Right cardiac atrium (tissue), 5 donors: ENCODE measurements around the gene CSF1R. TPM values are rescaled to one million over a fixed set of nuclear protein-coding genes. Genes with fewer than 3 reads are reported as not detected.
A peak's percentile ranks its signal among the peaks of the same experiment; 100 is the strongest.

ENCODE experiments used
- ATAC-seq, 2 donors: fragments of 200-7000 bp; cut with Tn5 transposase; one replicate each; pipeline versions ENCODE4 v1.8.0 to v1.9.1; 2020; ENCODE audit warnings: moderate library complexity in 2 of 2, mild to moderate bottlenecking in 1 of 2
- DNase-seq, 3 donors: peaks; one replicate each; pipeline ENCODE4 v3.0.0-alpha.2; 2020
- H3K27ac ChIP-seq: one replicate; pipeline ENCODE4 v1.5.1; 2013; ENCODE audit warnings: mild to moderate bottlenecking, low read length, control low read depth, moderate library complexity
- H3K27me3 ChIP-seq: one replicate; pipeline ENCODE4 v1.6.1; 2013; ENCODE audit not compliant: control insufficient read depth, insufficient read depth
- H3K4me1 ChIP-seq: one replicate; pipeline ENCODE4 v1.6.1; 2013; ENCODE audit warnings: low read length; ENCODE audit not compliant: control insufficient read depth, insufficient read depth
- H3K4me3 ChIP-seq: one replicate; pipeline ENCODE4 v1.5.1; 2013; ENCODE audit warnings: low read length, control low read depth
- H3K9me3 ChIP-seq: one replicate; pipeline ENCODE4 v1.6.1; 2013; ENCODE audit warnings: low read length; ENCODE audit not compliant: control insufficient read depth
- WGBS: extraction: QIAGEN DNeasy Blood & Tissue Kit; methylation state at CpG from one replicate; pipeline ENCODE4 v1.1.7; 2013; 5-methylcytosine and 5-hydroxymethylcytosine counted together
- intact Hi-C, 4 donors: fragments of 100-400 bp; cut with DNase I; formaldehyde crosslinking; loops; one replicate each; pipeline versions ENCODE4 v1.11.0 to v1.14.0; 2022 to 2023
- polyA plus RNA-seq: library from polyadenylated mRNA; stranded (reverse); fragments of 200-250 nt; gene quantifications from one replicate; pipeline ENCODE4 v1.2.3, GENCODE V29; 2013
- total RNA-seq, 4 donors: library from RNA; stranded (reverse); fragmentation: NEBNext Ultra II Directional; extraction: Animal tissue kit (Norgen Biotek cat#: 25700); gene quantifications; one replicate each; pipeline ENCODE4 v1.2.1, GENCODE V29; 2021
- donor health status: healthy with polysubstance abuse.
- donor health status: DM: no; HTN: yes; CAD: no.
- donor health status: DM: no; HTN: no; CAD: no.
- donor health status: DM: no; HTN: yes; CAD: no; lungs with severe emphysema.
- donor health status: DM: yes; HTN: yes; CAD: no.

CSF1R gene
- total and polyA plus RNA-seq, 5 donors: 4.5 to 31.6 (median 24.0) TPM

DNA sequence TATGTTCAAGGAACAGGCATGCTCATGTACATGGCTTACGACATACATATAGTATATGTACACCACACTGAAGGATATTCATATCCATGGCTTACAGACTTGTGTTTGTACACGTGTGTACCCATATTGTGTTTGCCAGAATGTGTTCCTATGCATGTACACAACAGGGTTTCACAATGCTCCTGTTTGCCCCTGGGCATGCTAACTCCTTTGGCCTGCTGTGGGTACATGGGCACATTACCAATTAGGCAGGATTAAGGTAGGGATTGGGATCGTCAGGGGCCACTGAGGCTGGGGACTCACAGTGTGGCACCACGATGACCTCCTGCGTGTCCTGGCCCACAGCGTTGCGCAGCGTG lies 43.1 kb upstream of the CSF1R start:
- H3K27ac ChIP-seq: no peak overlapping the region

DNA sequence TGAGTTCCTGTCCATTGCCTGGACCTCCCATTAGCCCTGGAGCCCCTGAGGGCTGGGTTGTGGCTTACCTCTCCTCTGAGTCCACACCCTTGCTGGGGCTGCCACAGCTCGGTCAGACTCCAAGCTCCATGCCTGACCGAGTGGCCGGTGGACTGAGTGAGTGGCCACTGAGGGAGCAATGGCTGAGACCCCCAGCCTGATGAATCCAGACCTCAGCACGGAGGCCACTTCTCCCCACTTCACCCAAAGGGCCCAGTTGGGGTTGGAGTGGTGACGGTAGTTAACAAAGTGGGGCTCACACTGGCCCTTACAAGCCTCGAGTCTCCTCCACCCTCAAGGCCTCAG lies 40.5 kb upstream of the CSF1R start:
- DNase-seq: peak in 2 of 3 donors; percentile 28 to 32
- Histone ChIP-seq H3K27ac (no peak overlapping the region), H3K27me3 (no peaks in the 10 kb centered on the region), H3K4me1 (no peaks in the 10 kb centered on the region), H3K4me3 (no peak overlapping the region), H3K9me3 (no peaks in the 10 kb centered on the region)
- WGBS: 78% methylated on average over 6 of the region's 6 CpGs
- intact Hi-C loops: loop anchor here in 1 of 4 donors (10.0 kb wide), 1 partner anchor 228 kb away; the partner anchor contains the start of gene TCOF1
- ATAC-seq: no peak

More for the DNA sequence above, 43.1 kb upstream of the CSF1R start:
- DNase-seq (no peak), ATAC-seq (no peak)
- WGBS: 53% methylated on average over 8 of the region's 8 CpGs
- intact Hi-C loops: loop anchor here in 1 of 4 donors (10.0 kb wide), 1 partner anchor 225 kb away; the partner anchor contains the start of gene TCOF1
- Histone ChIP-seq H3K4me3 (no peak overlapping the region), H3K4me1 (no peaks in the 10 kb centered on the region), H3K27me3 (no peaks in the 10 kb centered on the region), H3K9me3 (no peaks in the 10 kb centered on the region)

DNA sequence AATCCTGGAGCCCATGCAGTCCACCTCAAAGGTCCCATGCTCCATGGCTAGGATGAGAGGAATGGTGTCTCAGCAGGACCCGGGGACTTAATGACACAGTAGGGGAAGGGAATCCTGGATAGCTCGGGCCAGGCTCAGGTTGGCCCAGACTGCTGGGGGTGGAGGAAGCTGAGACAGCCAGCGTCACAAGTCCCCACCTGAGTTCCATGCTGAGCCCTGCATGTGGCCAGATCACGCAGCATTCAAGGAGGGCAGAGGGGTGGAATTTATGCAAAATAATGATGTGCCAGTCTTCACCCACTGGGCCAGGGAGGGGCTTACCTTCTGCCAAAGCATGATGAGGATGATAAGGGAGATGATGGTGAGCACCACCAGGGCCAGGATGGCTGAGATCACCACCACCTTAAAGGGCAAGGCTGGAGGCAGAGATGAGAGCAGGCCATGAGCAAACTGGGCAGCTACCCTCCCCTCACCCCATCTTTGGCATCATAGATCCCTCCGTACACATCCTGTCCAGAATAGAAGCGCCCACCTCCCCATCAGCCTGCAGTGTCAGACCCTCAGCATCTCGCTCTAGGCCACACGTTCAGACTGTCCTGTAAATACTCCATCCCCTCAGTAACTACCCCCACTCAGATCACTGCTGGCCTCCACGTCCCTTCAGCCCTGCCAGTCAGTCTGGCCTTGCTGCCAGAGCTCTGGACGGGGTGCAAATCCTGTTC lies 40.0 kb upstream of the CSF1R start:
- Histone ChIP-seq H3K4me1 (no peaks in the 10 kb centered on the region), H3K9me3 (no peaks in the 10 kb centered on the region), H3K27me3 (no peaks in the 10 kb centered on the region), H3K4me3 (no peak overlapping the region), H3K27ac (no peak overlapping the region)
- peak in 2 of 3 donors; percentile 23 for DNase-seq
- 83% methylated on average over 10 of the region's 10 CpGs for WGBS
- ATAC-seq: no peak
- intact Hi-C loops: loop anchor here in 1 of 4 donors (10.0 kb wide), 1 partner anchor 228 kb away; the partner anchor contains the start of gene TCOF1

GRCh38 chr5:150125334-150125733 lies 39.0 kb upstream of the CSF1R start:
- ATAC-seq (no peak), DNase-seq (peak in 1 of 3 donors; percentile 12)
- H3K4me3 ChIP-seq: no peak overlapping the region
- no peaks in the 10 kb centered on the region for H3K9me3 ChIP-seq
- WGBS: 93% methylated on average over 10 of the region's 10 CpGs
- H3K4me1 ChIP-seq: no peaks in the 10 kb centered on the region
- no peak overlapping the region for H3K27ac ChIP-seq
- intact Hi-C loops: loop anchor here in 1 of 4 donors (10.0 kb wide), 1 partner anchor 229 kb away; the partner anchor contains the start of gene TCOF1
- no peaks in the 10 kb centered on the region for H3K27me3 ChIP-seq

- no peak overlapping the region for H3K27ac ChIP-seq
- no peaks in the 10 kb centered on the region for H3K9me3 ChIP-seq
- intact Hi-C loops: loop anchor here in 1 of 4 donors (10.0 kb wide), 1 partner anchor 230 kb away; the partner anchor contains the start of gene TCOF1
- DNase-seq: peak in 1 of 3 donors; percentile 20
- WGBS: 85% methylated on average over 8 of the region's 8 CpGs
- no peaks in the 10 kb centered on the region for H3K27me3 ChIP-seq
- no peaks in the 10 kb centered on the region for H3K4me1 ChIP-seq
- ATAC-seq: no peak
- no peak overlapping the region for H3K4me3 ChIP-seq
These were observed 38.2 kb upstream of the CSF1R start for GRCh38 chr5:150124596-150124995.

GRCh38 chr5:150124111-150124557 lies 37.8 kb upstream of the CSF1R start:
- 85% methylated on average over 11 of the region's 11 CpGs for WGBS
- DNase-seq: peak in 2 of 3 donors; percentile 55 to 62
- Histone ChIP-seq H3K4me3 (no peak overlapping the region), H3K4me1 (no peaks in the 10 kb centered on the region), H3K9me3 (no peaks in the 10 kb centered on the region), H3K27me3 (no peaks in the 10 kb centered on the region), H3K27ac (no peak overlapping the region)
- intact Hi-C loops: loop anchor here in 1 of 4 donors (10.0 kb wide), 1 partner anchor 231 kb away; the partner anchor contains the start of gene TCOF1
- ATAC-seq: peak in 1 of 2 donors; percentile 4

DNA sequence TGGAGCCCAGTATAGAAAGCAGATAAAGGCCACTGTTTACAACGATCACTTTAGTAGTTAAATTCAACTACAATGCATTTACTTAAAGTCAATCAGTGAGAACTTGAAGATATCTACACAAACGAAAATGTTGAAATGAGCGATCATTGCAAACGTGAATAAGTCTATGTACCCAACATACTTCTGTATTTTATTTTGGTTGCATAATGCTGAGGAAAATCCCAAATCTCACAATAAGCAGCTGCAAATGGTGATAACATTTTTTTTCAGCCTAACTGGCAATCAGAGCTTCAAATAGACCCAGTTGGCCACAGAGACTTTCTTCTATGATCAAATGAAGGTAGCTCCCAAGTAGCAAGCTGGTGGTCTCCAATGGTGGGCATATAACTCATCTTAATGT lies 37.2 kb upstream of the CSF1R start:
- H3K4me3 ChIP-seq: no peak overlapping the region
- no peaks in the 10 kb centered on the region for H3K9me3 ChIP-seq
- H3K4me1 ChIP-seq: no peaks in the 10 kb centered on the region
- intact Hi-C loops: loop anchor here in 1 of 4 donors (10.0 kb wide), 1 partner anchor 231 kb away; the partner anchor contains the start of gene TCOF1
- no peak overlapping the region for H3K27ac ChIP-seq
- DNase-seq: no peak
- ATAC-seq: no peak
- WGBS: 56% methylated on average over 4 of the region's 4 CpGs
- no peaks in the 10 kb centered on the region for H3K27me3 ChIP-seq

DNA sequence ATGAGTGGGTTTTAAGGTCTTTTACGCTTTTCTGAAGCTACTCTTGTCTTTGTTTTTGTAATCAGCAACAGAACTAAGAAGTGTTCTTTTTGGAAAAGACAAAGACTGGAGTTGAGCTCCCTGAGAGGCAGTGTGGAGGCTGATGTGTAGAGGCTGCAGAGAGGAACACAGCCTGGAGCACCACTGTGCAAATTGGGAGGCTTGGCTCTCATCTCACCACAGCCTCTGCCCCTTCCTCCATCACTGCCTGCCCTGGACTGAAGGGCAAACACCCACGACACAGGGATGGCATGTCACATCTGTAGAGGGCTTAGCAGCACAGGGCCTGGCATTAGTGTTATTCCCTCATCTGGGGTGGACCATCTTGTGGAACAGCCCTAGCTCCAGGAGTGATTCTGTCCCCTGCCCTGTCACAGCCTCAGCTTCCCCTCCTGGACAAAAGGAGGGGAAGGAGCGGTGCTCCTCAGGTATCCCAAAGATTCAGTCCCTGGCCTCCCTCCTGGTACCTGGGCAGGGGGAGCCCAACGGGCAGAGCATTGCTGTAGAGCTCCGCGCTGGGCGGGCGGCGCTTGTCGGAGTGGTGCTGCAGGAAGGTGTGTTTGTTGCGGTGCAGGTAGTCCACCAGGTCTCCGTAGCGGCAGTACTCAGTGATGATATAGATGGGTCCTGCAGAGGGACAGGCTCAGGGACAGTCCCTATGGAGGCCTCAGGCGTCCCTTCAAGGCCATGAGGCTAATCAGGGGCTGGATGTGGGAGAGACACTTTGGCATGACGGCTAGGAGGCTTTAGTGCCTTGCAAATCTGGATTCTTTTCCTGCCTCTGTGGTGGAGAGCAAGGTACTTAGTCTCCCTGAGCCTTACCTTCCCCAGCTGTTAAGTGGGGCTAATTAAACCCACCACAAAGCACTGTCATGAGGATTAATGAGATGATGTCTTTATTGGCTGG lies 36.5 kb upstream of the CSF1R start:
- no peak overlapping the region for H3K27ac ChIP-seq
- 91% methylated on average over 15 of the region's 15 CpGs for WGBS
- H3K9me3 ChIP-seq: no peaks in the 10 kb centered on the region
- H3K4me1 ChIP-seq: no peaks in the 10 kb centered on the region
- DNase-seq: peak in 2 of 3 donors; percentile 35 to 48
- intact Hi-C loops: loop anchor here in 1 of 4 donors (10.0 kb wide), 1 partner anchor 232 kb away; the partner anchor contains the start of gene TCOF1
- no peaks in the 10 kb centered on the region for H3K27me3 ChIP-seq
- no peak for ATAC-seq
- H3K4me3 ChIP-seq: no peak overlapping the region

GRCh38 chr5:150122158-150122510 lies 35.8 kb upstream of the CSF1R start:
- H3K4me1 ChIP-seq: no peaks in the 10 kb centered on the region
- H3K9me3 ChIP-seq: no peaks in the 10 kb centered on the region
- ATAC-seq: no peak
- DNase-seq: peak; percentile 18 to 68 (median 54)
- H3K27me3 ChIP-seq: no peaks in the 10 kb centered on the region
- no peak overlapping the region for H3K27ac ChIP-seq
- 59% methylated on average over 5 of the region's 5 CpGs for WGBS
- intact Hi-C loops: loop anchor here in 1 of 4 donors (10.0 kb wide), 1 partner anchor 233 kb away; the partner anchor contains the start of gene TCOF1
- no peak overlapping the region for H3K4me3 ChIP-seq

DNA sequence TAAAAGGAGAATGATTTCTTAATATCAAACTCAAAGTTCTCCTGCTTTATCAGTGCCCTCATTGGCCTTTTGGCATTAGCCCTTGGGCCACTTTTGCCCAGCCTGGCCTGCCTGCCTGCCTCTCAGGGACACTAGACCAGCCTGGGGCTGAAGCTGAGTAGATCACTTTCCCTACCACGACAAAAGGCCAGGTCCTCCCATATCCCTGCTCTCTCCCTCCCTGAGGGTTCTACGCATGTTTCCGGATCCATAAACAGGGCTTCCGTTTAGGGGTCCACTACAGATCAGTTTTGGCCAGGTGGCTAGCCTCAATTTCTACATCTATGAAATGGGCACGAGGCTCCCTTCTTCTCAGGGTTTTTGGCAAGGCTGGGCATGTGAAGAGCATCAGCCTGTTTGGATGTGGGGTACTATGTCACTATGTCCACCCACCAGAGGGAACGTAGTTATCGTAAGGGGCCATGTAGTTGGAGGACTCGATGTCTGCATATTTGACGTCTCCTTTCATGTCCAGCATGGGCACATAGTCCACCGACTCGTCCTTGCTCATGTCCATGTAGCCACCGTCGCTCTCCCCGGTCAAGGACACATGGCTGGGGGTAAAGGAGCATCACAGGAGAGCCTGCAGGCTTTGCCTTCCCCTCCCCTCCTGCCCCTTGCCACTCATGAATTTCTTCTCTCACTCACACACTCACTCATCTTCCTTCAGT lies 35.2 kb upstream of the CSF1R start:
- Histone ChIP-seq H3K9me3 (no peaks in the 10 kb centered on the region), H3K4me3 (no peak overlapping the region), H3K4me1 (no peaks in the 10 kb centered on the region), H3K27me3 (no peaks in the 10 kb centered on the region), H3K27ac (no peak overlapping the region)
- peak in 2 of 3 donors; percentile 30 to 42 for DNase-seq
- intact Hi-C loops: loop anchor here in 1 of 4 donors (10.0 kb wide), 1 partner anchor 233 kb away; the partner anchor contains the start of gene TCOF1
- 92% methylated on average over 14 of the region's 14 CpGs for WGBS
- ATAC-seq: no peak
